Panc1 (cell line): Measurements from ENCODE around the gene GBX1. TPM values are rescaled to one million over a fixed set of nuclear protein-coding genes. Genes with fewer than 3 reads are reported as not detected.

Experiments
- ATAC-seq: fragments of 200-7000 bp; cut with Tn5 transposase; 2 replicates; pipeline ENCODE4 v1.9.1; 2020; ENCODE audit warnings: mild to moderate bottlenecking, moderate library complexity
- BruUV-seq: library from RNA; stranded (reverse); fragments of 400-500 nt; replicated peaks from 2 replicates; lab custom pipeline; 2021; lab: Mats Ljungman, UMichigan
- CTCF ChIA-PET: fragments of 300-600 bp; sonication (Branson Sonifier 250); formaldehyde crosslinking; loops from one replicate; lab custom pipeline; 2022; ENCODE audit warnings: antibody characterized with exemption; lab: Charles Lee
- POLR2A ChIA-PET: fragments of 300-600 bp; sonication (Branson Sonifier 250); formaldehyde crosslinking; loops from one replicate; lab custom pipeline; 2022; ENCODE audit warnings: antibody characterized with exemption; lab: Charles Lee
- DNase-seq: peaks from one replicate; pipeline ENCODE4 v3.0.0-alpha.2; 2010; ENCODE audit warnings: low read depth, low spot score
- H3K27ac ChIP-seq: 2 replicates; pipeline ENCODE4 v1.5.1; 2011; ENCODE audit warnings: mild to moderate bottlenecking, low read length, inconsistent platforms
- H3K27me3 ChIP-seq: fragments of 200-500 bp; sonication (Bioruptor generic); 2 replicates; pipeline ENCODE4 v1.6.0; 2014; ENCODE audit warnings: low read length, inconsistent platforms; ENCODE audit not compliant: control insufficient read depth, insufficient read depth
- H3K36me3 ChIP-seq: fragments of 200-500 bp; sonication (Bioruptor generic); 2 replicates; pipeline ENCODE4 v1.5.1; 2014; ENCODE audit warnings: inconsistent platforms, mild to moderate bottlenecking, low read length, moderate library complexity; ENCODE audit not compliant: control insufficient read depth, insufficient read depth
- H3K4me1 ChIP-seq: 2 replicates; pipeline ENCODE4 v1.5.1; 2011; ENCODE audit warnings: inconsistent platforms, mild to moderate bottlenecking, low read length, moderate library complexity; ENCODE audit not compliant: control insufficient read depth, insufficient read depth
- H3K4me3 ChIP-seq, 2 experiments: 2 replicates each; pipeline ENCODE4 v1.5.1; 2011 to 2012; ENCODE audit warnings: low read depth in 2 of 2, low read length in 2 of 2, mild to moderate bottlenecking in 2 of 2, inconsistent platforms in 1 of 2, moderate library complexity in 1 of 2
- H3K9me3 ChIP-seq: fragments of 200-500 bp; sonication (Bioruptor generic); 2 replicates; pipeline ENCODE4 v1.5.1; 2014; ENCODE audit warnings: low read depth, mild to moderate bottlenecking, inconsistent platforms, low read length, moderate library complexity; ENCODE audit not compliant: control insufficient read depth, insufficient read depth
- CTCF ChIP-seq: fragments of 450-650 bp; IDR thresholded peaks from 2 replicates; pipeline ENCODE4 v1.5.1; 2017; ENCODE audit warnings: mild to moderate bottlenecking
- POLR2AphosphoS5 ChIP-seq: IDR thresholded peaks from 2 replicates; pipeline ENCODE4 v1.6.1; 2012; ENCODE audit warnings: mild to moderate bottlenecking, low read depth, low read length, moderate library complexity
- REST ChIP-seq, 2 experiments: IDR thresholded peaks; 2 replicates each; pipeline ENCODE4 v1.6.1; 2011 to 2012; ENCODE audit warnings: low read depth in 2 of 2, control low read depth in 1 of 2, low read length in 1 of 2, mild to moderate bottlenecking in 1 of 2, moderate library complexity in 1 of 2; ENCODE audit not compliant: insufficient read depth in 1 of 2
- SIN3A ChIP-seq: IDR thresholded peaks from 2 replicates; pipeline ENCODE4 v1.6.1; 2012; ENCODE audit warnings: low read depth, mild to moderate bottlenecking, low read length, moderate library complexity, borderline replicate concordance; ENCODE audit not compliant: insufficient read depth
- TCF7L2 ChIP-seq: IDR thresholded peaks from 2 replicates; pipeline ENCODE4 v1.6.1; 2011; ENCODE audit warnings: mild to moderate bottlenecking, low read depth, low read length, inconsistent platforms
- in situ Hi-C: cut with HindIII; loops from 2 replicates; pipeline ENCODE4 v1.10.0; 2016; ENCODE audit warnings: low sequenced_read_pairs, low pct_unique_long_range_greater_than_20kb
- intact Hi-C: fragments of 100-400 bp; cut with micrococcal nuclease; formaldehyde crosslinking; loops from one replicate; pipeline ENCODE4 v1.10.0; 2022; ENCODE audit not compliant: unreplicated experiment
- total RNA-seq: library from RNA; stranded (reverse); gene quantifications from one replicate; pipeline ENCODE4 v1.2.1, GENCODE V29; 2021; ENCODE audit not compliant: unreplicated experiment

The GBX1 gene
- total RNA-seq, 1 experiment from 2014 or later = not detected

- DNase-seq = no peak
- no peak overlapping the region for H3K4me3 ChIP-seq
- ChIA-PET CTCF (no interaction called here), POLR2A (no interaction called here)
- no peak for TF ChIP-seq CTCF
- TF ChIP-seq REST (IDR thresholded peaks at IDR 0.05; ENCODE audit: insufficient read depth in 1 of 2, low read depth in 2 of 2, low read length in 1 of 2) = no peak
- no peak for TF ChIP-seq SIN3A
- TF ChIP-seq POLR2AphosphoS5 = no peak
- TF ChIP-seq TCF7L2 = no peak
- no peak overlapping the region for H3K27ac ChIP-seq
- no peak for ATAC-seq
- H3K4me1 ChIP-seq = no peaks in the 10 kb centered on the region
- H3K27me3 ChIP-seq = no peaks in the 10 kb centered on the region
- no peaks in the 10 kb centered on the region for H3K36me3 ChIP-seq
- no TSS peak for BruUV-seq
- intact Hi-C loops (no loop called here), in situ Hi-C loops (no loop called here)
- H3K9me3 ChIP-seq = no peaks in the 10 kb centered on the region
These were observed 18.5 kb upstream of the GBX1 start for GRCh38 chr7:151185762-151186639.

- CTCF ChIA-PET = no interaction called here
- no TSS peak for BruUV-seq
- Histone ChIP-seq H3K27ac (no peak overlapping the region), H3K36me3 (no peaks in the 10 kb centered on the region), H3K9me3 (no peaks in the 10 kb centered on the region), H3K4me1 (no peaks in the 10 kb centered on the region), H3K27me3 (peaks cover 4% of the 10 kb centered on the region; the same call in 1 of the 2 replicates), H3K4me3 (no peak overlapping the region)
- DNase-seq (no peak), ATAC-seq (no peak)
- no peak for TF ChIP-seq TCF7L2
- TF ChIP-seq POLR2AphosphoS5 = no peak
- TF ChIP-seq REST (IDR thresholded peaks at IDR 0.05; ENCODE audit: insufficient read depth in 1 of 2, low read depth in 2 of 2, low read length in 1 of 2) = no peak
- no peak for TF ChIP-seq SIN3A
- TF ChIP-seq CTCF = no peak
- POLR2A ChIA-PET = no interaction called here
- intact Hi-C loops (no loop called here), in situ Hi-C loops (no loop called here)
These were observed 13.5 kb upstream of the GBX1 start for GRCh38 chr7:151181011-151181431.
